ENCODE results near the gene POLA1.
"Not testable (repeated sequence)": the region's sequence is repeated elsewhere in the genome, so short reads cannot be mapped to it uniquely, and the experiment has no call there.

The POLA1 gene

DNA sequence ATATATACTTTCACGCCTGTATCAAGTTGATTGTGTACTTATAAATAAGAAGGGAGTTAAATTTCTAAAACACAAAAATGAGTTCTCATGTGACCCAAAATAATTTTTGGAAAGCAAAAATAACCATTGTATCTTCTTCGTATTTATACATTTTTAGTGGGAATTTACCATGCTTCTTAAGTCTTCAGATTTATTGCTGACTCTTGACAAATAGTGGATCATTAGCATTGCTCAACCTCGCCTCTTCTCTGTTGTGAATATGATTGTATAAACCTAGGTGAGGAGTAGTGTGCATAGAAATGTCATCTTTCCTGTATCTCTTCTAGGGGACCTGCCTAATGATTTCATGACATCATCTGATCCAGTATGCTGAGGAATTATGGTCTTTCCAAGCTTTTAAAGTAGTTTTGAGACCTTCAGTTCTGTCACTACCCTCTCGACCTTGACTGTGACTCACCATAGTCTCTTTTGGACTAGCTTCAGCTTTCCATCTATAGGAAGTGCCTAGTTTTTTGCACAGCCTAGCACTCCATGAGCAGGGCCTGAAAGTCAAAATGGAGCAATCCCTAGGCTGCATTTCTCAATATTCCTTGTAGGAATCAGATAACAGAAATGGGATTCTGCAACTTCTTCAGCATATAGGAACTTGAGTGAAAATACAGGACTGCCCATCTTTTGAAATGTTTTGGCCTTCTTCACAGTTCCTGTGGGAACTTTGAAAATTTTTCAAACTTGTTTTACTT lies 164.5 kb downstream of the POLA1 start:
- no peak overlapping the region for H2AFZ ChIP-seq (ENCODE audit: low read depth, low read length)
- no peak overlapping the region for H3K4me3 ChIP-seq (ENCODE audit: low read length)
- no peaks in the 10 kb centered on the region for H3K27me3 ChIP-seq (ENCODE audit: low read depth, low read length)
- H3K79me2 ChIP-seq (ENCODE audit: low read length) = no peaks in the 10 kb centered on the region
- no peak overlapping the region for H3K4me2 ChIP-seq (ENCODE audit: low read length)
- no peaks in the 10 kb centered on the region for H3K4me1 ChIP-seq (ENCODE audit: low read length)
- H3K27ac ChIP-seq (ENCODE audit: low read length) = no peak overlapping the region
- H3K36me3 ChIP-seq (replicated peaks; ENCODE audit: low read depth, low read length) = peaks cover 5% of the 10 kb centered on the region
- H4K20me1 ChIP-seq (ENCODE audit: insufficient read depth, low read length) = no peaks in the 10 kb centered on the region
- H3K9me3 ChIP-seq (ENCODE audit: insufficient read depth, low read length) = no peaks in the 10 kb centered on the region
- no peak overlapping the region for H3K9ac ChIP-seq (ENCODE audit: low read length)
- no peak for TF ChIP-seq CTCF (IDR thresholded peaks at IDR 0.05; ENCODE audit: low read depth, low read length)
- no peak for TF ChIP-seq EZH2phosphoT487 (IDR thresholded peaks at IDR 0.05; ENCODE audit: low read depth)

DNA sequence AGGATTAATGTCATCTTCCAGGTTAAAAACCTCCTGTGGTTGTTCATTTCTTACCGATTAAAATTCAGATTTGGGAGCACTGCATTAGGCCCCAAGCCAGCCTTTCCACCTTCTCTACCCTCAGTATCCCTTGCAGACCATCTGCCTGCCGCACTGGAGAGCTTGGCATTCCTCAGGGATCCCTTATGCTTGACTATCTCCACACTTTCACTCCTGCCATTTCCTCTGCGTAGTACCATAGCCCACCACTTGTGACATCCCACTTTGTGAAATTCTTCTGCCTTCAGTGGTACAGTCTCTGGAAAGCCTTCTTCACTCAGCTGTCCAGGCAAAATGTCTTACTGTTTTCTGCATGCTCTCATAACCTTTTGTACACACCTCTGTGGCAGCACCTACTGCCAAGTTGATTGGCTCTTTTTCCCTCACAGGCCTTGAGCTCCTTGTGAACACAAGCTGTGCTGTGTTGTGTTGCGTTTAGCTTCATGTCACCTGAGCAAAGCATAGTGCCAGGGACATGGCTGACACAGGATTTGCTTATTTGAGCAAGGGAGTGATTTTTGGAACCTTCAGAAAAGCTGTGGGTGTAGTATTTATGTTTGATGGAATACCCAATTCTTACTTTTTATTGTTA lies 165.6 kb downstream of the POLA1 start:
- Histone ChIP-seq H4K20me1 (ENCODE audit: insufficient read depth, low read length) (no peaks in the 10 kb centered on the region), H2AFZ (ENCODE audit: low read depth, low read length) (no peak overlapping the region), H3K27ac (ENCODE audit: low read length) (no peak overlapping the region), H3K4me1 (ENCODE audit: low read length) (no peaks in the 10 kb centered on the region), H3K4me3 (ENCODE audit: low read length) (no peak overlapping the region), H3K79me2 (ENCODE audit: low read length) (no peaks in the 10 kb centered on the region), H3K27me3 (ENCODE audit: low read depth, low read length) (no peaks in the 10 kb centered on the region), H3K4me2 (ENCODE audit: low read length) (no peak overlapping the region), H3K36me3 (replicated peaks; ENCODE audit: low read depth, low read length) (peaks cover 5% of the 10 kb centered on the region), H3K9me3 (ENCODE audit: insufficient read depth, low read length) (no peaks in the 10 kb centered on the region), H3K9ac (ENCODE audit: low read length) (no peak overlapping the region)
- TF ChIP-seq CTCF (IDR thresholded peaks at IDR 0.05; ENCODE audit: low read depth, low read length) = no peak
- no peak for TF ChIP-seq EZH2phosphoT487 (IDR thresholded peaks at IDR 0.05; ENCODE audit: low read depth)

GRCh38 chrX:24860140-24860539 lies 166.4 kb downstream of the POLA1 start:
- no peaks in the 10 kb centered on the region for H3K27me3 ChIP-seq (ENCODE audit: low read depth, low read length)
- no peaks in the 10 kb centered on the region for H3K9me3 ChIP-seq (ENCODE audit: insufficient read depth, low read length)
- H3K27ac ChIP-seq (ENCODE audit: low read length) = no peak overlapping the region
- no peaks in the 10 kb centered on the region for H3K4me1 ChIP-seq (ENCODE audit: low read length)
- no peak overlapping the region for H3K9ac ChIP-seq (ENCODE audit: low read length)
- no peak for TF ChIP-seq CTCF (IDR thresholded peaks at IDR 0.05; ENCODE audit: low read depth, low read length)
- no peak for TF ChIP-seq EZH2phosphoT487 (IDR thresholded peaks at IDR 0.05; ENCODE audit: low read depth)
- no peak overlapping the region for H3K4me3 ChIP-seq (ENCODE audit: low read length)
- H3K36me3 ChIP-seq (replicated peaks; ENCODE audit: low read depth, low read length) = peaks cover 5% of the 10 kb centered on the region
- H3K4me2 ChIP-seq (ENCODE audit: low read length) = no peak overlapping the region
- H3K79me2 ChIP-seq (ENCODE audit: low read length) = no peaks in the 10 kb centered on the region
- no peaks in the 10 kb centered on the region for H4K20me1 ChIP-seq (ENCODE audit: insufficient read depth, low read length)
- H2AFZ ChIP-seq (ENCODE audit: low read depth, low read length) = no peak overlapping the region

DNA sequence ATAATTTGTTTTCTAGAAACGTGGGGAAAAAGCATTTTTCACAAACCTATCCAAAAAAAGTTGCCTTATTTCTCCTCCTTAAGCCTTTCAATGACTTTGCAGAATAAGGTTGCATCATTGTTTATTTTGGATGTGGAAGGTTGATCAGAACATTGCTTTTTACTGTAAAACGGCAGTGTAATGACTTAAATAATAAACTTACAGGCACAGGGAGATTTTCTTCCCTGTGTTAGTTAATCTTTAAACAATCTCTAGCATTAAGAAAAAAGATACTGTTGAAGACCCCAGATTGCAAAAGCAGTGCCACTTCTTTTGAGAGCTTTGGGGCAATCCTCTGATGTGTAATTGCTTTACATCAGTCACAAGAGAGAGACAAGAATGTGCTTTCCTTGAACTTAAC lies 168.6 kb downstream of the POLA1 start:
- Histone ChIP-seq H3K9ac (ENCODE audit: low read length) (no peak overlapping the region), H4K20me1 (ENCODE audit: insufficient read depth, low read length) (no peaks in the 10 kb centered on the region), H3K4me2 (ENCODE audit: low read length) (no peak overlapping the region), H3K79me2 (ENCODE audit: low read length) (no peaks in the 10 kb centered on the region), H3K27ac (ENCODE audit: low read length) (no peak overlapping the region), H3K27me3 (ENCODE audit: low read depth, low read length) (no peaks in the 10 kb centered on the region), H3K4me1 (ENCODE audit: low read length) (no peaks in the 10 kb centered on the region), H2AFZ (ENCODE audit: low read depth, low read length) (no peak overlapping the region), H3K4me3 (ENCODE audit: low read length) (no peak overlapping the region), H3K36me3 (replicated peaks; ENCODE audit: low read depth, low read length) (no peaks in the 10 kb centered on the region), H3K9me3 (ENCODE audit: insufficient read depth, low read length) (no peaks in the 10 kb centered on the region)
- TF ChIP-seq CTCF (IDR thresholded peaks at IDR 0.05; ENCODE audit: low read depth, low read length) = no peak
- TF ChIP-seq EZH2phosphoT487 (IDR thresholded peaks at IDR 0.05; ENCODE audit: low read depth) = no peak

GRCh38 chrX:24863779-24864178 lies 170.1 kb downstream of the POLA1 start:
- H3K27me3 ChIP-seq (ENCODE audit: low read depth, low read length); H3K27ac ChIP-seq (ENCODE audit: low read length); H3K4me1 ChIP-seq (ENCODE audit: low read length); H2AFZ ChIP-seq (ENCODE audit: low read depth, low read length); H4K20me1 ChIP-seq (ENCODE audit: insufficient read depth, low read length); H3K79me2 ChIP-seq (ENCODE audit: low read length); H3K9me3 ChIP-seq (ENCODE audit: insufficient read depth, low read length); H3K4me3 ChIP-seq (ENCODE audit: low read length); H3K36me3 ChIP-seq (replicated peaks; ENCODE audit: low read depth, low read length); H3K4me2 ChIP-seq (ENCODE audit: low read length); H3K9ac ChIP-seq (ENCODE audit: low read length): not testable (repeated sequence)

Data from OCI-LY3 (cell line).